ENCODE results near the gene PPP1R7.
"Not testable (repeated sequence)": the region's sequence is repeated elsewhere in the genome, so short reads cannot be mapped to it uniquely, and the experiment has no call there.

PPP1R7 gene

GRCh38 chr2:241197246-241197645, 47.0 kb downstream of the PPP1R7 start:
- H3K4me1 Mint-ChIP-seq; DNase-seq (ENCODE audit: low spot score in 2 of 2); H3K4me3 Mint-ChIP-seq; H3K27ac Mint-ChIP-seq; H3K27me3 Mint-ChIP-seq; H3K36me3 Mint-ChIP-seq; H3K9me3 Mint-ChIP-seq; ATAC-seq (ENCODE audit: low read depth): not testable (repeated sequence)

GRCh38 chr2:241197947-241198346, 47.7 kb downstream of the PPP1R7 start:
- H3K4me1 Mint-ChIP-seq: no peaks in the 10 kb centered on the region
- H3K36me3 Mint-ChIP-seq: no peaks in the 10 kb centered on the region
- no peaks in the 10 kb centered on the region for H3K27me3 Mint-ChIP-seq
- no peak overlapping the region for H3K4me3 Mint-ChIP-seq
- no peaks in the 10 kb centered on the region for H3K9me3 Mint-ChIP-seq
- ATAC-seq (ENCODE audit: low read depth) (no peak), DNase-seq (ENCODE audit: low spot score in 2 of 2) (no peak)
- H3K27ac Mint-ChIP-seq: no peak overlapping the region

GRCh38 chr2:241198381-241199279, 48.4 kb downstream of the PPP1R7 start:
- Mint-ChIP-seq H3K4me1 (no peaks in the 10 kb centered on the region), H3K4me3 (no peak overlapping the region), H3K36me3 (no peaks in the 10 kb centered on the region), H3K9me3 (no peaks in the 10 kb centered on the region), H3K27ac (no peak overlapping the region), H3K27me3 (no peaks in the 10 kb centered on the region)
- DNase-seq (ENCODE audit: low spot score in 2 of 2): no peak
- no peak for ATAC-seq (ENCODE audit: low read depth)

- ATAC-seq (ENCODE audit: low read depth): no peak
- H3K36me3 Mint-ChIP-seq: no peaks in the 10 kb centered on the region
- no peaks in the 10 kb centered on the region for H3K27me3 Mint-ChIP-seq
- no peak overlapping the region for H3K27ac Mint-ChIP-seq
- H3K9me3 Mint-ChIP-seq: no peaks in the 10 kb centered on the region
- H3K4me3 Mint-ChIP-seq: no peak overlapping the region
- no peak for DNase-seq (ENCODE audit: low spot score in 2 of 2)
- no peaks in the 10 kb centered on the region for H3K4me1 Mint-ChIP-seq
Observed at GRCh38 chr2:241199286-241199685, 49.0 kb downstream of the PPP1R7 start.

DNA sequence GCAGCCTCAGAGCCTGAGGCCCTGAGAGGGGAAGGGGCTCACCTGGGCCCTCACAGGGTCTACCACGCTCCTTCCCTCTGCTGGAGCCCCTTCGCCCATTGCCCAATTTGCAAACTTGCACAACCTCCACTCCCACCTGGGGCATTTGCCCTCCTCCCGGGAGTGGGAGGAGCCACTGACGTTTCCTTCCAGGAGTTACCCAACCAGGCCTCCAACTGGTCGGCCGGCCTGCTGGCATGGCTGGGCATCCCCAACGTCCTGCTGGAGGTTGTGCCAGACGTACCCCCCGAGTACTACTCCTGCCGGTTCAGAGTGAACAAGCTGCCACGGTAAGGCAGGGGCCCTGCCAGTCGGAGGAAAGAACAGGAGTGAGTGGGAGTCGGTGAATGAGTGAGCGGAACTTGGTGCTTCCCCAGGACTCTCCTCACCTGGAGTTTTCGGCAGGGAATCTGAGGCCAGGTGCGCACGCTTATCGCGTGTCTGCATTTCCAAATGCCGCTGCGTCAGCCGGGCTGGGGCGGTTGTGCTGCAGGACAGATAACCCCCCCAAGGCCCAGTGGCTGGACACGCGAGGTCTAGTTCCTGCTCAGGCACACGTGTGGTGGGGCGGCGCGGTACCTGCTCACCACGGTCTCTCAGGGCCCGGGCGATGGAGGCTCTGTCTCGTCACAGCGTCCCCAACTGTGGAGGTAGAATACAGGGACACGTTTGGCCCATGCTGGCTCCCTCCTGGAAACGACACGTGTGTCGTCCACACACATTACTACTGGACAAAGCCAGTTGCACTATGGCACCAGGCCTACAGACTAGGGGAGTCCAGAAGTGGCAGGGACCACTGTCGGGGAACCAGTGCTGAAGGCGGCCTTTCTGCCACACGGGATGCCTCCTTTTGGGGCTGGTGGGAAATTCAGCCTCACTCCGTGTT, 49.9 kb downstream of the PPP1R7 start:
- no peak overlapping the region for H3K4me3 Mint-ChIP-seq
- DNase-seq (ENCODE audit: low spot score in 2 of 2): no peak

GRCh38 chr2:241200822-241201395, 50.6 kb downstream of the PPP1R7 start:
- no peak for DNase-seq (ENCODE audit: low spot score in 2 of 2)
- H3K27me3 Mint-ChIP-seq: no peaks in the 10 kb centered on the region
- H3K27ac Mint-ChIP-seq: no peak overlapping the region
- no peaks in the 10 kb centered on the region for H3K36me3 Mint-ChIP-seq
- no peak overlapping the region for H3K4me3 Mint-ChIP-seq
- ATAC-seq (ENCODE audit: low read depth): no peak
- no peaks in the 10 kb centered on the region for H3K4me1 Mint-ChIP-seq
- H3K9me3 Mint-ChIP-seq: no peaks in the 10 kb centered on the region

More for the DNA sequence above, 49.9 kb downstream of the PPP1R7 start:
- no peak overlapping the region for H3K27ac Mint-ChIP-seq
- H3K4me1 Mint-ChIP-seq: no peaks in the 10 kb centered on the region
- ATAC-seq (ENCODE audit: low read depth): no peak
- H3K9me3 Mint-ChIP-seq: no peaks in the 10 kb centered on the region
- H3K27me3 Mint-ChIP-seq: no peaks in the 10 kb centered on the region
- no peaks in the 10 kb centered on the region for H3K36me3 Mint-ChIP-seq

DNA sequence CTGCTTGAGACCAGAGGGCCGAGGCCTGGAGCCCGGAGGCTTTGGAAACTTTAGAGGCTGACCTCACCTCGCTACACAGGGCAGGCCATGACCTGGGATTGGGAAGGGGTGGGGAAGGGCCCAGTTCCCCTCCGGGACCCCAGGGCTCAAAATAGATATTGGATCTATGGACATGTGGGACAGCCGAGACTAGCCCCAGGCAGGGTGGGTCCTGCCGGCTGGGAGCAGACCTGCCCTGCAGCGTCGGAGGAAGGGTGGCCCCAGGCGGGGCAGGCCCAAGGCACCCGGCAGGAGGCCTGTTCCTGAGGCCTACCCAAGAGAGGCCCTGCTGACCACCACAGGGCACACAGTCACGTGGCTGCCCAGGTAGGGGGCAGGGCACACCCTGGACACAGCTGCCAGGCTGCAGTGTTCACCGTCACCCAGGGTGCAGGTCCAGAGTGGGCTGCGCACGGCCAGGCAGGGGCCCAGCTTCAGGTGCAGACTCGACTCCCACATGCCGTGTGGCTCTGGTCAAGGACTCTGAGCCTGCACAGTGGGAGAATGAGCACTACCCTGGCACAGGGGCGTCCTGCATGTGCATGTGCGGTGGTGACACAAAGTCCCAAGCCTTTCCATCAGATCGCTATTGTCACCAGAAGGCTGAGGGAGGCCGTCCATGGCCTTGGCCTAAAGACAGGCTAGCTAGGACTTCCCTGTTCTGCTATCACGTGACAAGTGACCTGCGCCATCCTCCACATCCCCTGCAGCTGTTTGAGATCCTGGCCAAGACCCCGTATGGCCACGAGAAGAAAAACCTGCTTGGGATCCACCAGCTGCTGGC, 51.4 kb downstream of the PPP1R7 start:
- Mint-ChIP-seq H3K4me3 (no peak overlapping the region), H3K27ac (no peak overlapping the region), H3K4me1 (no peaks in the 10 kb centered on the region), H3K27me3 (no peaks in the 10 kb centered on the region), H3K9me3 (no peaks in the 10 kb centered on the region), H3K36me3 (no peaks in the 10 kb centered on the region)
- DNase-seq (ENCODE audit: low spot score in 2 of 2) (no peak), ATAC-seq (ENCODE audit: low read depth) (no peak)

GRCh38 chr2:241202268-241202585, 52.0 kb downstream of the PPP1R7 start:
- Mint-ChIP-seq H3K27ac (no peak overlapping the region), H3K9me3 (no peaks in the 10 kb centered on the region), H3K4me3 (no peak overlapping the region), H3K36me3 (no peaks in the 10 kb centered on the region), H3K27me3 (no peaks in the 10 kb centered on the region), H3K4me1 (no peaks in the 10 kb centered on the region)
- ATAC-seq (ENCODE audit: low read depth): no peak
- DNase-seq (ENCODE audit: low spot score in 2 of 2): no peak

- Mint-ChIP-seq H3K4me3 (no peak overlapping the region), H3K27me3 (no peaks in the 10 kb centered on the region), H3K4me1 (no peaks in the 10 kb centered on the region), H3K9me3 (no peaks in the 10 kb centered on the region), H3K27ac (no peak overlapping the region), H3K36me3 (no peaks in the 10 kb centered on the region)
- no peak for DNase-seq (ENCODE audit: low spot score in 2 of 2)
- ATAC-seq (ENCODE audit: low read depth): no peak
Observed at GRCh38 chr2:241202681-241203080, 52.4 kb downstream of the PPP1R7 start.

- Mint-ChIP-seq H3K4me3 (no peak overlapping the region), H3K4me1 (no peaks in the 10 kb centered on the region), H3K27ac (no peak overlapping the region), H3K9me3 (no peaks in the 10 kb centered on the region), H3K36me3 (no peaks in the 10 kb centered on the region), H3K27me3 (peaks cover 2% of the 10 kb centered on the region)
- no peak for DNase-seq (ENCODE audit: low spot score in 2 of 2)
- ATAC-seq (ENCODE audit: low read depth): no peak
Observed at GRCh38 chr2:241203218-241204009, 53.1 kb downstream of the PPP1R7 start.

- Mint-ChIP-seq H3K27ac (no peak overlapping the region), H3K4me1 (no peaks in the 10 kb centered on the region), H3K36me3 (no peaks in the 10 kb centered on the region), H3K4me3 (no peak overlapping the region), H3K27me3 (peaks cover 2% of the 10 kb centered on the region), H3K9me3 (no peaks in the 10 kb centered on the region)
- ATAC-seq (ENCODE audit: low read depth): no peak
- DNase-seq (ENCODE audit: low spot score in 2 of 2): no peak
Observed at GRCh38 chr2:241204010-241204384, 53.7 kb downstream of the PPP1R7 start.

DNA sequence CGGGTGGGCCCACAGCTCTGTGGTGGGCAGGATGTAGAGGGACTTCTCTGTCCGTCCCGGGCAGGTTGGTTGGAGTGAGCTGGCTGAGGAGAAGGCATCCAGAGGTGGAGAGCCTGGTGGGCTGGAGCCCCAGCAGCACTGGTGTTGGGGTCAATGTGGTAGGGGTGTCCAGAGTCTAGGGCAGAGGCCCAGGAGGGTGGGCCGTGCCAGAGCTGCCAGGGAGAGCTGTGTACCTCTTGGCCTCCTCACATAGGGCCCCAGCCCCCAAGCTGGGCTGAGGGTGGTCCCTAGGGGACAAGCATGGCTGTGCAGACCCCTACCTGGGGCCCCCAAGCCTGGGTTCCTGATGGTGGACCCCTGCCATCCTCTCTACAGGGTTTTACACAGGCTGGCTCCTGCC, 54.2 kb downstream of the PPP1R7 start:
- H3K4me3 Mint-ChIP-seq: no peak overlapping the region
- no peaks in the 10 kb centered on the region for H3K36me3 Mint-ChIP-seq
- H3K27ac Mint-ChIP-seq: no peak overlapping the region
- no peaks in the 10 kb centered on the region for H3K4me1 Mint-ChIP-seq
- DNase-seq (ENCODE audit: low spot score in 2 of 2): no peak
- H3K27me3 Mint-ChIP-seq: peaks cover 2% of the 10 kb centered on the region
- ATAC-seq (ENCODE audit: low read depth): no peak
- H3K9me3 Mint-ChIP-seq: no peaks in the 10 kb centered on the region

GRCh38 chr2:241205086-241205485, 54.8 kb downstream of the PPP1R7 start:
- H3K4me3 Mint-ChIP-seq: no peak overlapping the region
- H3K27me3 Mint-ChIP-seq: peaks cover 2% of the 10 kb centered on the region
- H3K9me3 Mint-ChIP-seq: no peaks in the 10 kb centered on the region
- ATAC-seq (ENCODE audit: low read depth): no peak
- no peaks in the 10 kb centered on the region for H3K4me1 Mint-ChIP-seq
- DNase-seq (ENCODE audit: low spot score in 2 of 2): no peak
- H3K27ac Mint-ChIP-seq: no peak overlapping the region
- H3K36me3 Mint-ChIP-seq: no peaks in the 10 kb centered on the region

Data from memory B cell (primary cell).